ENCODE results near the gene MRPS11.
"Not testable (repeated sequence)": the region's sequence is repeated elsewhere in the genome, so short reads cannot be mapped to it uniquely, and the experiment has no call there.

MRPS11 gene

DNA sequence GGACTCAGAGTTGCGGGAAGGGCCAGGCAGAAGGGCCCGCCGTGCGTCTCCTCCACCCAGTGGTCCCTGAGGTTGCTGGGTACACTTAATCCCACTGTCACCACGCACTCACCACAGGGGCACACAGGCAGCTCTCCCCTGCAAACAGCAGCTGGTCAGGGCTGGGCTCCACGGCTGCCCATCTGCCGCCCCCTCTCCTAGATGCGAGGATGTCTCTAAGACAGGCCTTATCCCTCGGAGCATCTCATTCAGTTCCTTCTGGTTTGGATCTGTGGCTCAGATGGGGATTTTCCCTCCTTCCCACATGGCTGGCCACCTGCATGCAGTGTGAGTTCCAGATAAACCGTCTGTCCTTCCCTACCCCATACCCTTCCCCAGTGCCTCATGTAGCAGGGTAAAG, 26.3 kb downstream of the MRPS11 start:
- DNase-seq: no peak

DNA sequence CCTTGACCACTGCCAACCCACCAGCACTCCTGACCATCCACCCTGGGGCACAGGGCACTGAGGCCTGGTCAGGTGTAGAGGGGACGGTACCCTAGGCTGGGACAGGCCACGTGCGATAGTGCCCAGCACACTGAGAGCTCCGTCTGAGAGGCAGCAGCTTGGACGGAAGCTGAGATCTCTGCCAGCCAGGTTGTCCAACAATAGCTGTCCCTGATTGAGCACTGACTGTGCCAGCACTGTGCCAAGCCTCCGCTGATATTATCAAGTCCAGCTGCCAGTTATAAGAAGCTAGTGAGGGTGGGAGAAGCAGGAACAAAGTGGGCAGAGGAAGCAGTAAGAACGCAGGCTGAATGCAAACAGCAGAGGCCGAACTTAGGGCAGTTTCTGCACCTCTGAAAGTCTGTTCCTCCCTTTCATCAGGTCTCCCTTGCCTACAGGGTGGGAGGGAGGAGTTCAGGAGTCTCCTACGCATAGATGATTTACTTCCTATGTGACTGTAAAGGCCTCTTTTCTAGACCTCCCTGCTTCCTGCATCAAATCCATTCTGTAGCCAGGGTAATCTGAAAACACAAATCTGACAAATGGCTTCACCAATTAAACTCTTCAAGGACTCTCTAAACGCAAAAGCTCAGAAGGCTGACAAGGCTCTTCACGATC, 29.7 kb downstream of the MRPS11 start:
- DNase-seq: no peak

- DNase-seq: no peak
These were observed 31.5 kb downstream of the MRPS11 start for GRCh38 chr15:88498996-88499395.

GRCh38 chr15:88504445-88504844, 36.9 kb downstream of the MRPS11 start:
- no peak for DNase-seq

DNA sequence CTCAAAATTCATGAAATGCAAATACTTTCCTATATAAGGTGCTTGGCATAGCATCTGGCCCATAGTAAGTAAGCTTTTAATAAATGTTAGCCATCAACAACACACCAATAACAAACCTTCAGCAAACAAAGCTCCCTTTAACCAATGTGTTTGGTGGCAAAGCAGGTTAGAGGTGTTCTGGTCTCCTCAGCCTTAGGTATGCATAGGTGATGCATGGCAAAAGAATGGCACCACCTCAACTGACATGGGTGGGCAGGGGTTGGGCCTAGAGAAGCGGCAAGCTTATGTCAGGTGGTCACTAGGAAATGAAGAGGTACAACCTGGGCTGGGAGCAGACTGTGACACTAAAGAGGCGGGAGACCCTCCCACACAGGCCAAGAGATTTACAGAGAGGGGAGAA, 38.2 kb downstream of the MRPS11 start:
- DNase-seq: no peak

- DNase-seq: no peak
These were observed 39.1 kb downstream of the MRPS11 start for GRCh38 chr15:88506628-88507027.

GRCh38 chr15:88509321-88509720, 41.8 kb downstream of the MRPS11 start:
- DNase-seq: no peak

DNA sequence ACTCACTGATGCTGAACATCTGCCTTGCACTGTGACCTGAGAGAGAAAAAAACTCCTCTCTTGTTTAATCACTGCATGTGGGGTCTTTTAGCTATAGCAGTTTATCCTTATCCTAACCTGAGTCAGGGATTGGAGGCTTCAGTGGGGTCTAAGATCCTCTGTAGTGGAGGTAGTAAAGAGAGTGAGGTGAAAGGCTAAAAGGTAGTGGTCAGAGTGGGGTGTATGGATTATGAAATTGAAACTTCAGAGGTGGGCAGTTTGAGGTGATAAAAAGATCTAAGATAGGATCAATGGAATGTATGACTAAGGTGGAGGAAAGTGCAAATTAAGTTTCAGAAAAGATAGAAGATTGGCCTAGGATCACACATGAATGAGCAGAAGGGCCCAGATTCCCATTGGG, 42.5 kb downstream of the MRPS11 start:
- DNase-seq: no peak

DNA sequence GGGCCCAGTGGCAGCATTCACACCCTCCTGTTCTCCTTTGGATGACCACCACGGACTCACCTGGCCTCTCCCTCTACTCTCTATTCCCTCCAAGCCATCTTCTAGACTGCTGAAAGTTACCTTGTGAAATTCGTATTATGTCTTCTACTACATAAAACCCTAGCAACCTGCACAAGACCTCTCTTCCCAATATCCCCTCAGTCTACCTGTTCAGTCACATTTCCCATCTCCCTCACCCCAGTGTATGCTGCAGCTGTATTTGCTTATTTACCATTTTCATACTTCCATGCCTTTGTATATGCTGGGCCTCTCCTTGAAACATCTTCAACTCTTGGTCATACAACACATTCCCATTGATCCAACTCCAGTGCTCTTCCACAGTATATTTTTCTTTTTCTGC, 43.7 kb downstream of the MRPS11 start:
- no peak for DNase-seq

- DNase-seq: no peak
These were observed 44.6 kb downstream of the MRPS11 start for GRCh38 chr15:88512078-88512477.

GRCh38 chr15:88512601-88513000, 45.1 kb downstream of the MRPS11 start:
- peak; percentile 67 for DNase-seq

DNA sequence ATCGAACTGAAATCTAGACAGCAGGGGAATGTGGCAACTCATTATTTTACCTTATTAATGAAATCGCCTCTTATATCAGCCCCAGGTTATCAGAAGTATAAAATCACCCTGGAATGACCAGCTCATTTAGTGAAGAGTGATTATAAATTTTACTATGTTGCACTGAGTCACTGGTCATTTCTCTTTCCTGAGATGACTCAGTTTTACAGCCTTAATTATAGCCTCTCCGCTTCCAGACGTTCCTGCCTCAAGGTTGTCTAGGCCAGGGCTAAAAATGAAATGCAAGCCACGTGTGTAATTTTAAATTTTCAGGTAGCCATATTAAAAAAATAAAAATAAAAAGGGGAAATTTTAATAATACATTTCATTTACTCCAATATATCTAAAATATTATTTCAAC, 45.7 kb downstream of the MRPS11 start:
- peak; percentile 72 for DNase-seq

GRCh38 chr15:88518903-88519302, 51.4 kb downstream of the MRPS11 start:
- DNase-seq: no peak

DNA sequence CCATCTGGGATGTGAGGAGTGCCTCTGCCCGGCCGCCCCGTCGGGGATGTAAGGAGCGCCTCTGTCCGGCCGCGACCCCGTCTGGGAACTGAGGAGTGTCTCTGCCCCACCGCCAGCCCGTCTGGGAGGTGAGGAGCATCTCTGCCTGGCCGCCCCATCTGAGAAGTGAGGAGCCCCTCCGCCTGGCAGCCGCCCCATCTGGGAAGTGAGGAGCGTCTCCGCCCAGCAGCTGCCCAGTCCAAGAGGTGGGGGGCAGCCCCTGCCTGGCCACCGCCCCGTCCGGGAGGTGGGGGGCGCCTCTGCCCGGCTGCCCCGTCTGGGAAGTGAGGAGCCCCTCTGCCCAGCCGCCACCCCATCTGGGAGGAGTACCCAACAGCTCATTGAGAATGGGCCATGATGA, 56.6 kb downstream of the MRPS11 start:
- not testable (repeated sequence) for DNase-seq

DNA sequence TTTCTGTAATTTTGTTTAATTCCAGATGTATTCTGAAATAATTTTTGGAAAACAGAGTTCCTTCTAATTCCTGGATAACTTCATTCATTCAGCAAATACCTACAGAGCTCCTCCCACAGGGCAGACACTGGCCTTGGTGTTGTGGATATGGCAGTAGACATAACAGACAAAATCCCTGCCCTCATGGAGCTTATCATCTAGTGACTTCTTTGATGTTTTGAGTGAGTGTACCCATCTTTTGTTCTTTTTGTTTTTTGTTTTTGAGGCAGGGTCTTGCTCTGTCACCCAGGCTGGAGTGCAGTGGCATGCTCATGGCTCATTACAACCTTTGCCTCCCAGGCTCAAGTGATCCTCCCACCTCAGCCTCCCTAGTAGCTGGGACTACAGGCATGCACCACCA, 57.9 kb downstream of the MRPS11 start:
- no peak for DNase-seq

- DNase-seq: no peak
These were observed 58.9 kb downstream of the MRPS11 start for GRCh38 chr15:88526247-88526879.

GRCh38 chr15:88529021-88529630, 61.6 kb downstream of the MRPS11 start:
- DNase-seq: peak; percentile 28
